ENCODE results near the gene S100A3.
A peak's percentile ranks its signal among the peaks of the same experiment; 100 is the strongest.

S100A3 gene

DNA sequence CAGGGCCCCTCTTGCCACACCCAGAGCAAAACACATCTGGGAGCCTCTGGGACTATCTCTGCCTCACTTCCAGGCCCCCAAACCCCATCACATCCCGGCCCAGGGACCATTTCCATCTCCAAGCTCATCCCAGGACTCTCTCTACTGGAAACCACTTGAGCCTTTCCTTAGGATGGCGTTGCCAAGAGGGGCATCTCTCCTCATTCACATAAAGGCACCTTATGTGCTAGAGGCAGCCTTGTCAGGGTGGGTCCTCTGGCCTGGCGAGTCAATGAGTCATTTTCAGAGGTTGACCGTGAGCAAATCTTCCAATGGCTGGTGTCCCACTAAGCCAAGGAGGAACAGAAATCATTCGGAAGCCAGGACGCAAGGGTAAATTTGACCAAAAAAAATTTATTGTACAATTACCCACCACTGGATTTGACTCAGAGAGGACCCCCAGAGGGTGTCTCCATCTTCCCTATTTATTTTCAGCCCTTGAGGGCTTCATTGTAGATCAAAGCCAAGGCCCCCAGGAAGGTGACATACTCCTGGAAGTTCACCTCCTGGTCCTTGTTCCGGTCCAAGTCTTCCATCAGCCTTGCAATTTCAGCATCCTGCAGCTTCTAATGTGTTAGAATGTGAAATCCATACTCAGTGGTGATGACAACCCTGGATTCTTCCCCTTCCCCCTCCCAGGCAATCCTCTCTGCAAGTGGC, 14.7 kb downstream of the S100A3 start:
- H2BK15ac ChIP-seq (ENCODE audit: low read length) = no peak overlapping the region
- H2BK120ac ChIP-seq (ENCODE audit: low read depth, low read length) = no peak overlapping the region
- no peak overlapping the region for H3K9ac ChIP-seq (ENCODE audit: low read depth, low read length, poor library complexity)
- no peak overlapping the region for H4K8ac ChIP-seq (ENCODE audit: low read depth, low read length)
- H3K4me3 ChIP-seq (ENCODE audit: low read length in 2 of 2) = no peak overlapping the region
- no peak overlapping the region for H3K18ac ChIP-seq (ENCODE audit: low read length)
- no peak overlapping the region for H4K91ac ChIP-seq (ENCODE audit: low read depth, low read length, poor library complexity)
- peaks cover 0 to 30% of the 10 kb centered on the region in 2 donors for H3K4me1 ChIP-seq (ENCODE audit: control insufficient read depth in 2 of 2, insufficient read depth in 1 of 2, low read depth in 1 of 2, low read length in 2 of 2)
- H2AK5ac ChIP-seq (ENCODE audit: low read depth, low read length) = peak overlapping the region; percentile 99
- no peak overlapping the region for H3K4ac ChIP-seq (ENCODE audit: low read length)
- no peak overlapping the region for H3K23ac ChIP-seq (ENCODE audit: low read depth, low read length, poor library complexity)
- no CpG with 5 or more reads among the region's 7 CpGs for WGBS, 2 donors (ENCODE audit: extremely low coverage in 2 of 2, insufficient read length in 2 of 2, insufficient replicate concordance in 1 of 2)
- H3K79me1 ChIP-seq (ENCODE audit: low read depth, low read length) = no peaks in the 10 kb centered on the region
- H2AFZ ChIP-seq (ENCODE audit: low read length) = no peak overlapping the region
- H3K27ac ChIP-seq (replicated peaks; ENCODE audit: low read length) = no peak overlapping the region
- H2BK5ac ChIP-seq (ENCODE audit: low read length) = peak overlapping the region; percentile 35
- no peaks in the 10 kb centered on the region for H3K9me3 ChIP-seq (replicated peaks in 1 of 2; ENCODE audit: control insufficient read depth in 2 of 2, insufficient read depth in 1 of 2, low read depth in 1 of 2, low read length in 2 of 2)
- H2BK12ac ChIP-seq (ENCODE audit: low read length) = no peak overlapping the region
- H3K36me3 ChIP-seq (replicated peaks in 1 of 2; ENCODE audit: control insufficient read depth in 2 of 2, insufficient read depth in 2 of 2, low read length in 2 of 2) = no peaks in the 10 kb centered on the region
- H3K27me3 ChIP-seq (ENCODE audit: control insufficient read depth in 3 of 3, insufficient read depth in 3 of 3, low read depth in 1 of 3, low read length in 3 of 3) = peaks cover 0 to 44% (median 3%) of the 10 kb centered on the region in 3 experiments
- H3K4me2 ChIP-seq (ENCODE audit: insufficient read depth, low read length, poor library complexity, severe bottlenecking) = no peak overlapping the region
- no peak for DNase-seq (ENCODE audit: low spot score)
- H3K14ac ChIP-seq (ENCODE audit: low read length) = no peak overlapping the region

DNA sequence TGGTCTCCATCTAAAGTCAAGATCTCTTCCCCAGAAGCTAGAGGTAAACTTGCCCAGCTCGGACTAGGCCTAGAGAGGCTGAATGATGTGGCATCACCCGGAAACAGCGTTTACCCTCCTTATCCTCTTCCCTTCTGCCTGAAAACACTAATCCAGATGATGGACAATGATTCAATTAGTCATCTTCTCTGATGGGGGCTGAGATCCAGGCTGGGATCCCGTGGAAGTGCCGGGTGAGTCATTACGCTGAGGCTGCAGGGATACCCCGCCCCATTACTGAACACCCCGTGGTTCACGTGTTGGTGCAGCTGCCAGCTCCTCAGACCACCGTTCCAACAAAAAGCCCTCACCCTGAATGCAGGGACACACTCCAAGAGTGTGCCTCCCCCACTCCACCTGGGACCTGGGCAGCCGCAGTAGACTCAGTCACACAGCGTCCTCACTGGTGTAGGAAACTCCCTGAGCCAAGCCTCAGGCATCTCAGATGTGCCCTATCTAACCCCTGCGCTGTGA, 15.3 kb downstream of the S100A3 start:
- no CpG with 5 or more reads among the region's 13 CpGs for WGBS, 2 donors (ENCODE audit: extremely low coverage in 2 of 2, insufficient read length in 2 of 2, insufficient replicate concordance in 1 of 2)
- H2BK15ac ChIP-seq (ENCODE audit: low read length) = peak overlapping the region; percentile 11
- H3K27me3 ChIP-seq (ENCODE audit: control insufficient read depth in 3 of 3, insufficient read depth in 3 of 3, low read depth in 1 of 3, low read length in 3 of 3) = peaks cover 0 to 44% (median 3%) of the 10 kb centered on the region in 3 experiments
- no peak overlapping the region for H4K8ac ChIP-seq (ENCODE audit: low read depth, low read length)
- H3K9ac ChIP-seq (ENCODE audit: low read depth, low read length, poor library complexity) = no peak overlapping the region
- no peak overlapping the region for H4K91ac ChIP-seq (ENCODE audit: low read depth, low read length, poor library complexity)
- no peaks in the 10 kb centered on the region for H3K79me1 ChIP-seq (ENCODE audit: low read depth, low read length)
- peak overlapping the region; percentile 35 for H2BK5ac ChIP-seq (ENCODE audit: low read length)
- peak overlapping the region; percentile 8 for H3K27ac ChIP-seq (replicated peaks; ENCODE audit: low read length)
- H2BK120ac ChIP-seq (ENCODE audit: low read depth, low read length) = no peak overlapping the region
- H3K4me1 ChIP-seq (ENCODE audit: control insufficient read depth in 2 of 2, insufficient read depth in 1 of 2, low read depth in 1 of 2, low read length in 2 of 2) = peaks cover 0 to 30% of the 10 kb centered on the region in 2 donors
- no peak overlapping the region for H3K23ac ChIP-seq (ENCODE audit: low read depth, low read length, poor library complexity)
- no peak for DNase-seq (ENCODE audit: low spot score)
- H3K4me3 ChIP-seq (ENCODE audit: low read length in 2 of 2) = no peak overlapping the region
- no peaks in the 10 kb centered on the region for H3K36me3 ChIP-seq (replicated peaks in 1 of 2; ENCODE audit: control insufficient read depth in 2 of 2, insufficient read depth in 2 of 2, low read length in 2 of 2)
- H3K4me2 ChIP-seq (ENCODE audit: insufficient read depth, low read length, poor library complexity, severe bottlenecking) = no peak overlapping the region
- H3K18ac ChIP-seq (ENCODE audit: low read length) = peak overlapping the region; percentile 15
- H2AFZ ChIP-seq (ENCODE audit: low read length) = peak overlapping the region; percentile 83
- H3K14ac ChIP-seq (ENCODE audit: low read length) = no peak overlapping the region
- H2AK5ac ChIP-seq (ENCODE audit: low read depth, low read length) = peak overlapping the region; percentile 94
- H2BK12ac ChIP-seq (ENCODE audit: low read length) = no peak overlapping the region
- H3K9me3 ChIP-seq (replicated peaks in 1 of 2; ENCODE audit: control insufficient read depth in 2 of 2, insufficient read depth in 1 of 2, low read depth in 1 of 2, low read length in 2 of 2) = no peaks in the 10 kb centered on the region
- no peak overlapping the region for H3K4ac ChIP-seq (ENCODE audit: low read length)

DNA sequence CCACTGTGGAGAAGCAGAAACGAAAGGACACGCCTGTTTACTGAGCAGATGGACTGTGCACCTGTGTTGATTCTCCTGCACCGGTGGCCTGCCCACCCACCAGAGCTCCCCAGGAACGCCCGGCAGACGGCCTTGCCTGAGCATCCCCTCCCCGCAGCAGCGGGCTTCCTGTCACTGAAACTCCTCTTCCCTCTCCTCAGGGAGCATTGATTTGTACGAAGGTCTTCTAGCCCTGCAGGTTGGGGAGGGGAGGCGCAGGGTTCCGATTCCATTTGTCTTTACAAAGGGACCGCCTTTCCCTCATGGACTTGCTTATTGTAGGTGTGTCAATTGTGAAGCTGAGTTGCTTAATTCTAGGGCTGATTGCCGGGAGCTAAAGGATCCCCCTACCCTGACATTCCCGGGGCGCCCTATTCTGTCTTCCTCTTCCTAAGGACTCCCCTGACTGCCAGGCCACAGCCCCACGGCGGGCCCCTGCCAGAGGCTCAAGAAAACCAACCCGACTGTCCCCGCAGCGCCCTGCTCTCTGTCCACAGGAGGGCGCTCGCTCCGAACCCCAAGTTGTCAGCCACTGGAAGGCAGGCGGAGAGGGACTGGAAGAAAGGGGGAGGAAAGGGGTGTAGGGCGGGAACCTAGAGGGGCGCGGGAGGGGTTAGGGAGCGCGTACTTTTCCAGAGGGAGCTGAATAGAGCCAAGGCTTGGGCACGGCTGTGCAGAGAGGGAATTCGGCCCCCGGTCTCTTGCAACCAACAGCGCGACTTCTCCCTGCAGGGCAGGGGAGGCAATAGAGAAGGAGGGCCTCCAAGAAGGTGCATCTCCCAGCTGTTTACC, 16.1 kb downstream of the S100A3 start:
- H3K36me3 ChIP-seq (replicated peaks in 1 of 2; ENCODE audit: control insufficient read depth in 2 of 2, insufficient read depth in 2 of 2, low read length in 2 of 2) = no peaks in the 10 kb centered on the region
- no peak overlapping the region for H3K4ac ChIP-seq (ENCODE audit: low read length)
- H4K91ac ChIP-seq (ENCODE audit: low read depth, low read length, poor library complexity) = no peak overlapping the region
- peak overlapping the region; percentile 38 for H3K23ac ChIP-seq (ENCODE audit: low read depth, low read length, poor library complexity)
- H2BK5ac ChIP-seq (ENCODE audit: low read length) = peak overlapping the region; percentile 35
- peak overlapping the region; percentile 8 for H3K27ac ChIP-seq (replicated peaks; ENCODE audit: low read length)
- WGBS, 2 donors (ENCODE audit: extremely low coverage in 2 of 2, insufficient read length in 2 of 2, insufficient replicate concordance in 1 of 2) = no CpG with 5 or more reads among the region's 34 CpGs
- no peak overlapping the region for H3K14ac ChIP-seq (ENCODE audit: low read length)
- H3K9me3 ChIP-seq (replicated peaks in 1 of 2; ENCODE audit: control insufficient read depth in 2 of 2, insufficient read depth in 1 of 2, low read depth in 1 of 2, low read length in 2 of 2) = no peaks in the 10 kb centered on the region
- peak; percentile 94 for DNase-seq (ENCODE audit: low spot score)
- peak overlapping the region; percentile 94 for H2AK5ac ChIP-seq (ENCODE audit: low read depth, low read length)
- peak overlapping the region; percentile 32 for H3K4me2 ChIP-seq (ENCODE audit: insufficient read depth, low read length, poor library complexity, severe bottlenecking)
- no peak overlapping the region for H3K4me3 ChIP-seq (ENCODE audit: low read length in 2 of 2)
- H2AFZ ChIP-seq (ENCODE audit: low read length) = peak overlapping the region; percentile 83
- H2BK120ac ChIP-seq (ENCODE audit: low read depth, low read length) = no peak overlapping the region
- H3K9ac ChIP-seq (ENCODE audit: low read depth, low read length, poor library complexity) = no peak overlapping the region
- H3K18ac ChIP-seq (ENCODE audit: low read length) = peak overlapping the region; percentile 39
- no peak overlapping the region for H2BK15ac ChIP-seq (ENCODE audit: low read length)
- H3K79me1 ChIP-seq (ENCODE audit: low read depth, low read length) = no peaks in the 10 kb centered on the region
- no peak overlapping the region for H4K8ac ChIP-seq (ENCODE audit: low read depth, low read length)
- peaks cover 0 to 26% of the 10 kb centered on the region in 2 donors for H3K4me1 ChIP-seq (ENCODE audit: control insufficient read depth in 2 of 2, insufficient read depth in 1 of 2, low read depth in 1 of 2, low read length in 2 of 2)
- no peak overlapping the region for H2BK12ac ChIP-seq (ENCODE audit: low read length)
- H3K27me3 ChIP-seq (ENCODE audit: control insufficient read depth in 3 of 3, insufficient read depth in 3 of 3, low read depth in 1 of 3, low read length in 3 of 3) = peaks cover 0 to 44% (median 3%) of the 10 kb centered on the region in 3 experiments

DNA sequence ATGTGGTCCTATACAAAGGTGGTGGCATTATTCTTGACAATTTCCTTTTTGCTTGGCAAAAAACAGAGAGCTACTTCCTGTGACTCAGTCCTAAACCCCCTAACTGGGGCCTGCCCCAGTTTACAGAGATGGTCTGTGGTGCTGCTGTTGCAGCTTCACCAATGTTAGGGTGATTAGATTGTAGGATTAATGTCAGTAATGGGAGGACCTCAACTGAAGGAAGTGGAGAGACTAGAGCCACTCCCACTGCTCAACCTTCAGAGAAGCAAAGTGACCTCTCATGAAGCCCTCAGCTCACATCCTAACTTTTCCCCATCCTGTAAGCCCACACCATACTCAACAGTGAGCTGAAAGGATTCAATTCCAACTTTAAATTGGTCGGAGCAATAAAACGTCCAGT, 16.9 kb downstream of the S100A3 start:
- no peak overlapping the region for H4K8ac ChIP-seq (ENCODE audit: low read depth, low read length)
- H3K9me3 ChIP-seq (replicated peaks in 1 of 2; ENCODE audit: control insufficient read depth in 2 of 2, insufficient read depth in 1 of 2, low read depth in 1 of 2, low read length in 2 of 2) = no peaks in the 10 kb centered on the region
- H2BK120ac ChIP-seq (ENCODE audit: low read depth, low read length) = no peak overlapping the region
- no peak overlapping the region for H3K23ac ChIP-seq (ENCODE audit: low read depth, low read length, poor library complexity)
- H3K36me3 ChIP-seq (replicated peaks in 1 of 2; ENCODE audit: control insufficient read depth in 2 of 2, insufficient read depth in 2 of 2, low read length in 2 of 2) = no peaks in the 10 kb centered on the region
- no peak overlapping the region for H2AK5ac ChIP-seq (ENCODE audit: low read depth, low read length)
- no peak for DNase-seq (ENCODE audit: low spot score)
- no peak overlapping the region for H3K9ac ChIP-seq (ENCODE audit: low read depth, low read length, poor library complexity)
- H2AFZ ChIP-seq (ENCODE audit: low read length) = no peak overlapping the region
- no CpG with 5 or more reads among the region's 2 CpGs for WGBS, 2 donors (ENCODE audit: extremely low coverage in 2 of 2, insufficient read length in 2 of 2, insufficient replicate concordance in 1 of 2)
- no peak overlapping the region for H3K4ac ChIP-seq (ENCODE audit: low read length)
- H3K27ac ChIP-seq (replicated peaks; ENCODE audit: low read length) = no peak overlapping the region
- H3K14ac ChIP-seq (ENCODE audit: low read length) = no peak overlapping the region
- H3K18ac ChIP-seq (ENCODE audit: low read length) = no peak overlapping the region
- peaks cover 0 to 41% (median 3%) of the 10 kb centered on the region in 3 experiments for H3K27me3 ChIP-seq (ENCODE audit: control insufficient read depth in 3 of 3, insufficient read depth in 3 of 3, low read depth in 1 of 3, low read length in 3 of 3)
- no peak overlapping the region for H2BK12ac ChIP-seq (ENCODE audit: low read length)
- H3K4me3 ChIP-seq (ENCODE audit: low read length in 2 of 2) = no peak overlapping the region
- no peak overlapping the region for H2BK15ac ChIP-seq (ENCODE audit: low read length)
- no peak overlapping the region for H4K91ac ChIP-seq (ENCODE audit: low read depth, low read length, poor library complexity)
- no peak overlapping the region for H2BK5ac ChIP-seq (ENCODE audit: low read length)
- peaks cover 0 to 25% of the 10 kb centered on the region in 2 donors for H3K4me1 ChIP-seq (ENCODE audit: control insufficient read depth in 2 of 2, insufficient read depth in 1 of 2, low read depth in 1 of 2, low read length in 2 of 2)
- H3K79me1 ChIP-seq (ENCODE audit: low read depth, low read length) = no peaks in the 10 kb centered on the region
- H3K4me2 ChIP-seq (ENCODE audit: insufficient read depth, low read length, poor library complexity, severe bottlenecking) = no peak overlapping the region

Data from neuronal stem cell (in vitro differentiated cells).